ENCODE measurements around the gene LRRC28.

Gene LRRC28

GRCh38 chr15:99252326-99252725, 1.0 kb downstream of the LRRC28 start:
- POLR2A ChIA-PET: interaction anchor here (0.6 to 2.9 kb wide), 3 partner anchors 8 to 314 kb away, joined by 4 to 14 read pairs (median 8); partner anchors contain the start of gene MEF2A

DNA sequence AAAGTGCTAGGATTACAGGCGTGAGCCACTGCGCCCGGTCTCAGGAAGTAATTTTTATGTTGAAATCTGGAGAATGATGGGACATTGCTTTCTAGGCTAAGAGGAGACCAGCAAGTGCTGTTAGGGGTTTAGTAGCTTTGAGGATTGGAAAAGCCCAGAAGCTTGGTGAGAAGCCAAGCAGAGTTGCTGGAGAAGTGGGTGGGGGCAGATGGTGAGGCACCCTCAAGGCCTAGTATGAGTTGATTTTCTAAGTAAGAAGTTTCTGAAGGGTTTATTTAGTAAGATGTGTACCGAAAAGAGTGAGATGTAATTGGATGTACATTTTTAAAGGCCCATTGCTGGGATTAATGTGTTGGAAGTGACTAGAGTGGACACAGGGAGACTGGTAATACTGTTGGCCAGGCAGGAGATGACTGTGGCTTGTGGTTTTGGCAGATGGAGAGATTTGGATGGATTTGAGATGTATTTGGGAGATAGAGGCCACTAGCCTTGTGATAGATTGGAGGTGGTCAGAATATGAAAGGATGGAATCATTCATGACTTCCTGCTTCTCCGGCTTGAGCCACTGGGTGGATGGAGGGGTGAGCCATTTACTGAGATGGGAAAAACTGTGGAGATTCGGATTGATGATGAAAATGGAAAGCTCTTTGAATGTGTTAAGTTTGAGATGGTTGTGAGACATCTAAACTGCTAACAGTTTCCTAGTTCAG, 2.3 kb downstream of the LRRC28 start:
- H3K4me3 ChIP-seq (ENCODE audit: low read depth, low read length): no peak overlapping the region
- no peak overlapping the region for H3K27ac ChIP-seq (ENCODE audit: extremely low read depth, low read depth, low read length)
- POLR2A ChIA-PET: no interaction called here
- peaks cover 12% of the 10 kb centered on the region; the same call in 1 of the 2 replicates for H3K4me1 ChIP-seq (ENCODE audit: control insufficient read depth, insufficient read depth, low read length)
- H3K9me3 ChIP-seq (ENCODE audit: control insufficient read depth, insufficient read depth, low read depth, low read length): no peaks in the 10 kb centered on the region
- CTCF ChIA-PET: interaction anchor here (0.6 to 4.9 kb wide), 6 partner anchors 16 to 451 kb away, joined by 3 to 36 read pairs (median 8); partner anchors contain the start of gene SYNM
- H3K36me3 ChIP-seq (ENCODE audit: control insufficient read depth in 2 of 2, insufficient read depth in 1 of 2, low read length in 2 of 2): peaks cover 5 to 16% of the 10 kb centered on the region in 2 experiments; a peak in 2 of 3 replicates
- TF ChIP-seq ZNF184 (tag by site-specific recombination; IDR thresholded peaks at IDR 0.05) (no peak), PRDM6 (tag by site-specific recombination; IDR thresholded peaks at IDR 0.05) (no peak), ZBTB17 (tag by site-specific recombination; IDR thresholded peaks at IDR 0.05) (no peak; the same call in 1 of the 2 replicates), ZNF404 (tag by site-specific recombination; IDR thresholded peaks at IDR 0.05) (no peak), SP2 (tag by site-specific recombination; IDR thresholded peaks at IDR 0.05) (no peak), ZNF473 (tag by site-specific recombination; IDR thresholded peaks at IDR 0.05) (no peak), ZSCAN16 (tag by site-specific recombination; IDR thresholded peaks at IDR 0.05) (no peak), PRDM10 (tag by site-specific recombination; IDR thresholded peaks at IDR 0.05) (peak; percentile 76), ZNF274 (IDR thresholded peaks at IDR 0.05; ENCODE audit: low read length) (no peak), ZNF274 (tag by site-specific recombination; IDR thresholded peaks at IDR 0.05; ENCODE audit: borderline replicate concordance) (no peak)
- TF ChIP-seq, protein P1, sequence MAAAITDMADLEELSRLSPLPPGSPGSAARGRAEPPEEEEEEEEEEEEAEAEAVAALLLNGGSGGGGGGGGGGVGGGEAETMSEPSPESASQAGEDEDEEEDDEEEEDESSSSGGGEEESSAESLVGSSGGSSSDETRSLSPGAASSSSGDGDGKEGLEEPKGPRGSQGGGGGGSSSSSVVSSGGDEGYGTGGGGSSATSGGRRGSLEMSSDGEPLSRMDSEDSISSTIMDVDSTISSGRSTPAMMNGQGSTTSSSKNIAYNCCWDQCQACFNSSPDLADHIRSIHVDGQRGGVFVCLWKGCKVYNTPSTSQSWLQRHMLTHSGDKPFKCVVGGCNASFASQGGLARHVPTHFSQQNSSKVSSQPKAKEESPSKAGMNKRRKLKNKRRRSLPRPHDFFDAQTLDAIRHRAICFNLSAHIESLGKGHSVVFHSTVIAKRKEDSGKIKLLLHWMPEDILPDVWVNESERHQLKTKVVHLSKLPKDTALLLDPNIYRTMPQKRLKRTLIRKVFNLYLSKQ (tag by site-specific recombination; IDR thresholded peaks at IDR 0.05; ENCODE audit: borderline replicate concordance): no peak

More at GRCh38 chr15:99252326-99252725, 1.0 kb downstream of the LRRC28 start:
- Histone ChIP-seq H3K4me3 (ENCODE audit: low read depth, low read length) (peak overlapping the region; percentile 88; the same call in 1 of the 2 replicates), H3K4me1 (ENCODE audit: control insufficient read depth, insufficient read depth, low read length) (peaks cover 18% of the 10 kb centered on the region; the same call in 1 of the 2 replicates), H3K27ac (ENCODE audit: extremely low read depth, low read depth, low read length) (no peak overlapping the region), H3K9me3 (ENCODE audit: control insufficient read depth, insufficient read depth, low read depth, low read length) (no peaks in the 10 kb centered on the region), H3K36me3 (ENCODE audit: control insufficient read depth in 2 of 2, insufficient read depth in 1 of 2, low read length in 2 of 2) (peaks cover 5 to 12% of the 10 kb centered on the region in 2 experiments; a peak in 2 of 3 replicates)
- CTCF ChIA-PET: interaction anchor here (0.5 to 4.9 kb wide), 3 partner anchors 20 to 1894 kb away, joined by 3 to 36 read pairs (median 12); no protein-coding TSS in a partner anchor
- TF ChIP-seq ZNF24 (tag by site-specific recombination; IDR thresholded peaks at IDR 0.05) (no peak), ZFP37 (tag by site-specific recombination; IDR thresholded peaks at IDR 0.05) (no peak), ZNF600 (tag by site-specific recombination; IDR thresholded peaks at IDR 0.05) (no peak), ZNF626 (tag by site-specific recombination; IDR thresholded peaks at IDR 0.05) (no peak), ZBTB7A (tag by site-specific recombination; IDR thresholded peaks at IDR 0.05; ENCODE audit: low read depth) (no peak), ZNF654 (tag by site-specific recombination; IDR thresholded peaks at IDR 0.05; ENCODE audit: low read depth) (no peak), ZNF324 (tag by site-specific recombination; IDR thresholded peaks at IDR 0.05) (no peak), BCL11B (tag by site-specific recombination; IDR thresholded peaks at IDR 0.05; ENCODE audit: low read depth) (no peak), ZNF837 (tag by site-specific recombination; IDR thresholded peaks at IDR 0.05) (no peak), ZXDB (tag by site-specific recombination; IDR thresholded peaks at IDR 0.05) (no peak), ZSCAN30 (tag by site-specific recombination; IDR thresholded peaks at IDR 0.05) (no peak), ZSCAN16 (tag by site-specific recombination; IDR thresholded peaks at IDR 0.05) (no peak), ZBTB20 (tag by site-specific recombination; IDR thresholded peaks at IDR 0.05) (no peak), ATF2 (tag by site-specific recombination; IDR thresholded peaks at IDR 0.05; ENCODE audit: low read depth) (no peak), BCL11A (tag by site-specific recombination; IDR thresholded peaks at IDR 0.05; ENCODE audit: low read depth) (no peak)
- TF ChIP-seq, protein P1 (tag by site-specific recombination; IDR thresholded peaks at IDR 0.05; ENCODE audit: borderline replicate concordance): no peak
- TF ChIP-seq, protein P2, sequence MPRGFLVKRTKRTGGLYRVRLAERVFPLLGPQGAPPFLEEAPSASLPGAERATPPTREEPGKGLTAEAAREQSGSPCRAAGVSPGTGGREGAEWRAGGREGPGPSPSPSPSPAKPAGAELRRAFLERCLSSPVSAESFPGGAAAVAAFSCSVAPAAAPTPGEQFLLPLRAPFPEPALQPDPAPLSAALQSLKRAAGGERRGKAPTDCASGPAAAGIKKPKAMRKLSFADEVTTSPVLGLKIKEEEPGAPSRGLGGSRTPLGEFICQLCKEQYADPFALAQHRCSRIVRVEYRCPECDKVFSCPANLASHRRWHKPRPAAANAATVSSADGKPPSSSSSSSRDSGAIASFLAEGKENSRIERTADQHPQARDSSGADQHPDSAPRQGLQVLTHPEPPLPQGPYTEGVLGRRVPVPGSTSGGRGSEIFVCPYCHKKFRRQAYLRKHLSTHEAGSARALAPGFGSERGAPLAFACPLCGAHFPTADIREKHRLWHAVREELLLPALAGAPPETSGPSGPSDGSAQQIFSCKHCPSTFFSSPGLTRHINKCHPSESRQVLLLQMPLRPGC (tag by site-specific recombination; IDR thresholded peaks at IDR 0.05): no peak
